Pancreas (tissue), 10 donors: ENCODE results near the gene NMNAT3. TPM values are rescaled to one million over a fixed set of nuclear protein-coding genes. Genes with fewer than 3 reads are reported as not detected.

ENCODE experiments used
- ATAC-seq, 4 donors: fragments of 200-7000 bp; cut with Tn5 transposase; one replicate each; pipeline versions ENCODE4 v1.8.0 to v1.9.1; 2020; ENCODE audit warnings: mild to moderate bottlenecking in 4 of 4, moderate library complexity in 4 of 4
- DNase-seq, 6 donors: peaks; one replicate each; pipeline ENCODE4 v3.0.0-alpha.2; 2020
- FAIRE-seq: peaks from 2 replicates; lab custom pipeline; 2012; peaks lifted over from hg19 to GRCh38; lab: Jason Lieb, UNC
- H3K27ac ChIP-seq, 4 donors: fragments of 200-600 bp; sonication (generic); 1 replicate in 3 of 4; 2 replicates in 1 of 4; pipeline versions ENCODE4 v1.5.0 to v1.8.0; 2020
- H3K27me3 ChIP-seq, 4 donors: fragments of 200-600 bp; one replicate each; pipeline ENCODE4 v1.8.0; 2021
- H3K36me3 ChIP-seq, 3 donors: fragments of 200-600 bp; sonication (generic) in 1 of 3; one replicate each; pipeline versions ENCODE4 v1.5.0 to v1.8.0; 2020 to 2021
- H3K4me1 ChIP-seq, 3 donors: fragments of 200-600 bp; one replicate each; pipeline ENCODE4 v1.8.0; 2021
- H3K4me3 ChIP-seq, 4 donors: fragments of 200-600 bp; sonication (generic) in 2 of 4; one replicate each; pipeline versions ENCODE4 v1.5.0 to v1.8.0; 2020 to 2021
- H3K9me3 ChIP-seq, 4 donors: fragments of 200-600 bp; one replicate each; pipeline ENCODE4 v1.8.0; 2021
- CTCF ChIP-seq, 4 donors: fragments of 200-600 bp; sonication (generic) in 3 of 4; IDR thresholded peaks; one replicate each; pipeline versions ENCODE4 v1.5.0 to v1.8.0; 2021; ENCODE audit warnings: antibody characterized with exemption in 4 of 4
- WGBS, 2 donors: extraction: QIAGEN DNeasy Blood & Tissue Kit; methylation state at CpG; one replicate each; pipeline ENCODE4 v1.1.7; 2013; 5-methylcytosine and 5-hydroxymethylcytosine counted together
- intact Hi-C, 3 donors: fragments of 100-400 bp; cut with DNase I; formaldehyde crosslinking; loops; one replicate each; pipeline versions ENCODE4 v1.11.1 to v1.14.2; 2022
- polyA plus RNA-seq, 2 donors: library from polyadenylated mRNA; stranded (reverse); fragments of 200-250 nt; gene quantifications; one replicate each; pipeline ENCODE4 v1.2.3, GENCODE V29; 2013
- total RNA-seq, 6 donors: library from RNA; stranded (reverse); fragmentation: NEBNext Ultra II Directional in 4 of 6; extraction: Animal tissue kit (Norgen Biotek cat#: 25700) in 4 of 6; gene quantifications; one replicate each; pipeline versions ENCODE4 v1.2.1 to v1.2.4, GENCODE V29; 2021 to 2023
- donor health status: healthy with polysubstance abuse.
- donor health status: DM: no; HTN: no; CAD: no; lungs with moderate emphysema.
- donor health status: DM: no; HTN: no; CAD: no.
- donor health status: control.
- donor health status: control.
- donor health status: Bipolar disorder and iron deficiency.
- donor health status: DM: yes; HTN: yes; CAD: no.
- donor health status: DM: no; HTN: no; CAD: no.
- donor health status: DM: no; HTN: no; CAD: no.
- donor health status: DM: yes; HTN: yes; CAD: no.

The NMNAT3 gene
- total and polyA plus RNA-seq, 8 donors = 4.5 to 10.6 (median 7.0) TPM

GRCh38 chr3:139689122-139689521 lies 11.3 kb upstream of the NMNAT3 start:
- no peak for FAIRE-seq
- intact Hi-C loops = no loop called here
- Histone ChIP-seq H3K36me3 (no peaks in the 10 kb centered on the region), H3K27ac (no peak overlapping the region), H3K4me3 (no peak overlapping the region), H3K9me3 (no peaks in the 10 kb centered on the region), H3K27me3 (no peaks in the 10 kb centered on the region), H3K4me1 (no peaks in the 10 kb centered on the region)
- no peak for ATAC-seq
- no peak for DNase-seq
- WGBS, 2 donors = 73 to 75% methylated on average over 4 of the region's 4 CpGs
- no peak for TF ChIP-seq CTCF (IDR thresholded peaks at IDR 0.05)

GRCh38 chr3:139687431-139687830 lies 9.7 kb upstream of the NMNAT3 start:
- no peak overlapping the region for H3K27ac ChIP-seq
- no peak for TF ChIP-seq CTCF (IDR thresholded peaks at IDR 0.05)
- ATAC-seq = no peak
- no peak for DNase-seq
- FAIRE-seq = no peak
- 76 to 78% methylated on average over 1 of the region's 1 CpG for WGBS, 2 donors
- no peaks in the 10 kb centered on the region for H3K4me1 ChIP-seq
- intact Hi-C loops = no loop called here
- H3K9me3 ChIP-seq = no peaks in the 10 kb centered on the region
- H3K4me3 ChIP-seq = no peak overlapping the region
- no peaks in the 10 kb centered on the region for H3K36me3 ChIP-seq
- no peaks in the 10 kb centered on the region for H3K27me3 ChIP-seq

- WGBS, 2 donors = 85 to 89% methylated on average over 3 of the region's 3 CpGs
- Histone ChIP-seq H3K4me3 (no peak overlapping the region), H3K4me1 (no peaks in the 10 kb centered on the region), H3K9me3 (no peaks in the 10 kb centered on the region), H3K27ac (no peak overlapping the region), H3K36me3 (no peaks in the 10 kb centered on the region), H3K27me3 (no peaks in the 10 kb centered on the region)
- no peak for DNase-seq
- no peak for TF ChIP-seq CTCF (IDR thresholded peaks at IDR 0.05)
- intact Hi-C loops = no loop called here
- ATAC-seq = no peak
- no peak for FAIRE-seq
Measured at GRCh38 chr3:139686624-139687023, 8.9 kb upstream of the NMNAT3 start.

GRCh38 chr3:139686206-139686605 lies 8.4 kb upstream of the NMNAT3 start:
- TF ChIP-seq CTCF (IDR thresholded peaks at IDR 0.05) = no peak
- intact Hi-C loops = no loop called here
- Histone ChIP-seq H3K4me3 (no peak overlapping the region), H3K27ac (no peak overlapping the region), H3K27me3 (no peaks in the 10 kb centered on the region), H3K36me3 (no peaks in the 10 kb centered on the region), H3K4me1 (no peaks in the 10 kb centered on the region), H3K9me3 (no peaks in the 10 kb centered on the region)
- ATAC-seq (no peak), FAIRE-seq (no peak), DNase-seq (no peak)
- 87 to 90% methylated on average over 3 of the region's 3 CpGs for WGBS, 2 donors

GRCh38 chr3:139679220-139679775 lies 1.5 kb upstream of the NMNAT3 start:
- TF ChIP-seq CTCF (IDR thresholded peaks at IDR 0.05) = no peak
- Histone ChIP-seq H3K27ac (no peak overlapping the region), H3K36me3 (no peaks in the 10 kb centered on the region), H3K9me3 (no peaks in the 10 kb centered on the region), H3K4me3 (no peak overlapping the region), H3K4me1 (no peaks in the 10 kb centered on the region), H3K27me3 (no peaks in the 10 kb centered on the region)
- no peak for ATAC-seq
- 77 to 86% methylated on average over 5 of the region's 5 CpGs for WGBS, 2 donors
- intact Hi-C loops = no loop called here
- DNase-seq = no peak
- FAIRE-seq = no peak
